ENCODE measurements around the gene NGLY1.

NGLY1 gene

GRCh38 chr3:25687742-25688141, 95.5 kb downstream of the NGLY1 start:
- H4K20me1 ChIP-seq (ENCODE audit: insufficient read depth, low read length) = no peaks in the 10 kb centered on the region
- H3K27ac ChIP-seq (ENCODE audit: low read depth, low read length, poor library complexity, severe bottlenecking) = no peak overlapping the region
- no peaks in the 10 kb centered on the region for H3K4me1 ChIP-seq (ENCODE audit: insufficient read depth, low read length, severe bottlenecking)
- H3K79me2 ChIP-seq (ENCODE audit: insufficient read depth, low read length) = no peaks in the 10 kb centered on the region
- no peaks in the 10 kb centered on the region for H3K9me3 ChIP-seq (ENCODE audit: low read length)
- no peaks in the 10 kb centered on the region for H3K9me2 ChIP-seq (ENCODE audit: low read depth, low read length)
- no peaks in the 10 kb centered on the region for H3K27me3 ChIP-seq (ENCODE audit: insufficient read depth, low read length)
- TF ChIP-seq EZH2 (IDR thresholded peaks at IDR 0.05; ENCODE audit: borderline replicate concordance, low read length) = no peak
- TF ChIP-seq, protein P1, sequence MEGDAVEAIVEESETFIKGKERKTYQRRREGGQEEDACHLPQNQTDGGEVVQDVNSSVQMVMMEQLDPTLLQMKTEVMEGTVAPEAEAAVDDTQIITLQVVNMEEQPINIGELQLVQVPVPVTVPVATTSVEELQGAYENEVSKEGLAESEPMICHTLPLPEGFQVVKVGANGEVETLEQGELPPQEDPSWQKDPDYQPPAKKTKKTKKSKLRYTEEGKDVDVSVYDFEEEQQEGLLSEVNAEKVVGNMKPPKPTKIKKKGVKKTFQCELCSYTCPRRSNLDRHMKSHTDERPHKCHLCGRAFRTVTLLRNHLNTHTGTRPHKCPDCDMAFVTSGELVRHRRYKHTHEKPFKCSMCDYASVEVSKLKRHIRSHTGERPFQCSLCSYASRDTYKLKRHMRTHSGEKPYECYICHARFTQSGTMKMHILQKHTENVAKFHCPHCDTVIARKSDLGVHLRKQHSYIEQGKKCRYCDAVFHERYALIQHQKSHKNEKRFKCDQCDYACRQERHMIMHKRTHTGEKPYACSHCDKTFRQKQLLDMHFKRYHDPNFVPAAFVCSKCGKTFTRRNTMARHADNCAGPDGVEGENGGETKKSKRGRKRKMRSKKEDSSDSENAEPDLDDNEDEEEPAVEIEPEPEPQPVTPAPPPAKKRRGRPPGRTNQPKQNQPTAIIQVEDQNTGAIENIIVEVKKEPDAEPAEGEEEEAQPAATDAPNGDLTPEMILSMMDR (IDR thresholded peaks at IDR 0.05; ENCODE audit: low read length) = no peak
- H3K36me3 ChIP-seq (ENCODE audit: insufficient read depth, low read length) = no peaks in the 10 kb centered on the region
- no peak overlapping the region for H3K4me2 ChIP-seq (ENCODE audit: low read length)
- no peaks in the 10 kb centered on the region for H3F3A ChIP-seq (ENCODE audit: insufficient read depth, low read length)
- no peak overlapping the region for H3K9ac ChIP-seq (ENCODE audit: low read length)
- H3K4me3 ChIP-seq (ENCODE audit: low read depth, low read length, poor library complexity, severe bottlenecking) = no peak overlapping the region
- no peak overlapping the region for H2AFZ ChIP-seq (ENCODE audit: low read length)

DNA sequence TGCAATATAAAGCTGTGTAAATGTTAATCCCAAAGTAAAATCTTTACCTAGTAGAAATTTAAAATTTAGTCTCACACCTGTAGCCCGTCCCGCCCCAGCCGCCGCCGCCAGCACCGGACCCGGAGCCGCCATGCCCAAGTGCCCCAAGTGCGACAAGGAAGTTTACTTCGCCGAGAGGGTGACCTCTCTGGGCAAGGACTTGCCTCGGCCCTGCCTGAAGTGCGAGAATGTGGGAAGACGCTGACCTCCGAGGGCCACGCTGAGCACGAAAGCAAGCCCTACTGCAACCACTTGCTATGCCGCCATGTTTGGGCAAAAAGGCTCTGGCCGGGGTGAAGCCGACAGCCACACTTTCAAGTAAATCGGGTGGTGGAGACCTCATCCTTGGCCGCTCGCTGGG, 96.5 kb downstream of the NGLY1 start:
- Histone ChIP-seq H2AFZ (ENCODE audit: low read length) (no peak overlapping the region), H3K4me2 (ENCODE audit: low read length) (no peak overlapping the region), H3K27ac (ENCODE audit: low read depth, low read length, poor library complexity, severe bottlenecking) (no peak overlapping the region), H3K9me3 (ENCODE audit: low read length) (no peaks in the 10 kb centered on the region), H3F3A (ENCODE audit: insufficient read depth, low read length) (no peaks in the 10 kb centered on the region), H3K79me2 (ENCODE audit: insufficient read depth, low read length) (no peaks in the 10 kb centered on the region), H3K4me3 (ENCODE audit: low read depth, low read length, poor library complexity, severe bottlenecking) (no peak overlapping the region), H3K27me3 (ENCODE audit: insufficient read depth, low read length) (no peaks in the 10 kb centered on the region), H4K20me1 (ENCODE audit: insufficient read depth, low read length) (no peaks in the 10 kb centered on the region), H3K36me3 (ENCODE audit: insufficient read depth, low read length) (no peaks in the 10 kb centered on the region), H3K9ac (ENCODE audit: low read length) (no peak overlapping the region), H3K4me1 (ENCODE audit: insufficient read depth, low read length, severe bottlenecking) (no peaks in the 10 kb centered on the region), H3K9me2 (ENCODE audit: low read depth, low read length) (no peaks in the 10 kb centered on the region)
- TF ChIP-seq EZH2 (IDR thresholded peaks at IDR 0.05; ENCODE audit: borderline replicate concordance, low read length) = no peak
- TF ChIP-seq, protein P1 (IDR thresholded peaks at IDR 0.05; ENCODE audit: low read length) = no peak

DNA sequence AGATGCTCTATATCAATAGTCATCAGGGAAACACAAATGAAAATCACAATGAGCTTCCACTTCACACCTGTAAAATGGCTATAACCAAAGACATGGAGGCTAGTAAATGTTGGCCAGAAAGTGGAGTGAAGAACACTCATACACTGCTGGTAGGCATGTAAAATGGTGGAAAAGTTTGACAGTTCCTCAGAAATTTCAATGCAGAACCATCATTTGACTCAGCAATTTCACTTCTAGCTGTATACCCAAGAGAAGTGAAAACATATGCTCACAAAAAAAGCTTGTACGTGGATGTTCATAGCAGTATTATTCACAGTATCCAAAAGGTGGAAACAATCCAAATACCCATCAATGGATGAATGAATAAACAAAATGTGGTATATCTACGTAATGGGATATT, 99.4 kb downstream of the NGLY1 start:
- no peak for TF ChIP-seq EZH2 (IDR thresholded peaks at IDR 0.05; ENCODE audit: borderline replicate concordance, low read length)
- TF ChIP-seq, protein P1 (IDR thresholded peaks at IDR 0.05; ENCODE audit: low read length) = no peak
- H3K4me2 ChIP-seq (ENCODE audit: low read length) = no peak overlapping the region
- no peaks in the 10 kb centered on the region for H3K36me3 ChIP-seq (ENCODE audit: insufficient read depth, low read length)
- no peaks in the 10 kb centered on the region for H3K9me3 ChIP-seq (ENCODE audit: low read length)
- H3K4me3 ChIP-seq (ENCODE audit: low read depth, low read length, poor library complexity, severe bottlenecking) = no peak overlapping the region
- H3F3A ChIP-seq (ENCODE audit: insufficient read depth, low read length) = no peaks in the 10 kb centered on the region
- H3K9ac ChIP-seq (ENCODE audit: low read length) = no peak overlapping the region
- no peaks in the 10 kb centered on the region for H3K4me1 ChIP-seq (ENCODE audit: insufficient read depth, low read length, severe bottlenecking)
- H2AFZ ChIP-seq (ENCODE audit: low read length) = no peak overlapping the region
- H4K20me1 ChIP-seq (ENCODE audit: insufficient read depth, low read length) = no peaks in the 10 kb centered on the region
- H3K79me2 ChIP-seq (ENCODE audit: insufficient read depth, low read length) = no peaks in the 10 kb centered on the region
- H3K27ac ChIP-seq (ENCODE audit: low read depth, low read length, poor library complexity, severe bottlenecking) = no peak overlapping the region
- H3K9me2 ChIP-seq (ENCODE audit: low read depth, low read length) = no peaks in the 10 kb centered on the region
- H3K27me3 ChIP-seq (ENCODE audit: insufficient read depth, low read length) = no peaks in the 10 kb centered on the region
